WERI-Rb-1 (cell line): ENCODE data around the gene LCE7A.

Experiments
- DNase-seq: peaks from one replicate; pipeline ENCODE4 v3.0.0-alpha.2; 2020
- H3K27ac ChIP-seq: fragments of 250-450 bp; sonication (Bioruptor Pico); 2 replicates; pipeline ENCODE4 v1.5.1; 2020; ENCODE audit warnings: mild to moderate bottlenecking, moderate library complexity
- H3K27me3 ChIP-seq: fragments of 250-450 bp; sonication (Bioruptor Pico); 2 replicates; pipeline ENCODE4 v1.5.1; 2021; ENCODE audit warnings: mild to moderate bottlenecking, low read depth, moderate library complexity; ENCODE audit not compliant: insufficient read depth, severe bottlenecking
- H3K36me3 ChIP-seq: fragments of 250-450 bp; sonication (Bioruptor Pico); 2 replicates; pipeline ENCODE4 v1.5.1; 2020; ENCODE audit warnings: mild to moderate bottlenecking, moderate library complexity
- H3K4me3 ChIP-seq: 2 replicates; pipeline ENCODE4 v1.5.1; 2011; ENCODE audit warnings: low read depth, mild to moderate bottlenecking, control low read depth, low read length
- H3K9me3 ChIP-seq: fragments of 250-450 bp; sonication (Bioruptor Pico); 2 replicates; pipeline ENCODE4 v1.5.1; 2021; ENCODE audit warnings: mild to moderate bottlenecking, moderate library complexity; ENCODE audit not compliant: severe bottlenecking
- CTCF ChIP-seq: IDR thresholded peaks from 2 replicates; pipeline ENCODE4 v1.5.1; 2011; ENCODE audit warnings: low read depth, mild to moderate bottlenecking, control low read depth, inconsistent platforms, low read length

The LCE7A gene, protein sequence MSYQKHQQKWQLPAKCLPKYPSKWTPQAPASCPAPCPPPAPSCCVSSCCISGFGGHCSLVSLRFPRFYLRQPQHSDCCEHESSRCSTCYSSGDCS

DNA sequence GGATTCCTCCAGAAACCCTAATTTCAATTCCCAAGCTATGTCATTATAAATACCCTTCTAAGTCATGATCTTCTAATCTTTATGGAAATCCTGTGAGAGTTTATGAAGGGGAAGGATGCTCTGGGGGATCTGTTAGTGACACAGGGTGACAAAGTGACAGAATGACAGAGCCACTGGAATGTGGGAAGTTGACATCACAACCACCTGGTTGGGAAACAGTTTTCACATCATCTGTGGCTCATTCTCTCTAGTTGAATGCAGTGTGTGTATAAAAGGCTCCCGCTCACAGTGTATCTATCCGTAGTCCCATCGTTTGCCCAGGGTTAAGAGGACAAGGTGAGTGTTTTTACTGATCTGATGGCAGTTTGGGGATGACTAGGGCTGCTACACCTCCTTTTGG, at the start of gene LCE7A:
Gene LCE7A (plus strand): TSS at position 301 of the 400 bp plus-strand sequence. CDS start 702 bp downstream, outside the sequence.
- DNase-seq: no peak
- Histone ChIP-seq H3K4me3 (no peak within 1 kb of the TSS), H3K27me3 (peaks cover 95% of the 10 kb centered on the region), H3K27ac (no peak within 1 kb of the TSS), H3K9me3 (no peaks in the 10 kb centered on the region), H3K36me3 (no peaks in the 10 kb centered on the region)
- no peak for TF ChIP-seq CTCF

DNA sequence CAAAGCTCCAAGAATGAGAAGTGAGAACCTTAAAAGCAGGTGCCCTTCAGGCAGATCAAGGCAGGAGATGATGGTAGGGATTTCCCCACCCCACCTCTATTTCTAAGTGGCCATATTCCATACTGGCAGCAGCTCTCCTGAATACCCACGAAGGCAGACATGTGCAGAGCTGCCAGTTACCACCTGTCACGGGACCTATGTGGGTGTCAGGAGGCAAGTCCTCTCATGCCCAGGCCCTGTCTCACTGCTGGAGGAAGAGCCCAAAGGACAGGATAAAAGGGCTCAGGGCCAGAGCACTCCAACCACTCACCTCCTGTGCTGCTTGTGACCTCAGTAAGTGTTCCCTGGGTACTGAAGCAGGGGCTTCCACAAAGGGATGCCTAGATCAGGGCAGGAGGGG, 48.7 kb upstream of the LCE7A start:
- DNase-seq: no peak
- Histone ChIP-seq H3K4me3 (no peak overlapping the region), H3K27me3 (peaks cover 81% of the 10 kb centered on the region), H3K27ac (no peak overlapping the region), H3K9me3 (peaks cover 6% of the 10 kb centered on the region), H3K36me3 (no peaks in the 10 kb centered on the region)
- TF ChIP-seq CTCF: no peak

- Histone ChIP-seq H3K4me3 (no peak within 1 kb of the TSS), H3K27me3 (peaks cover 79% of the 10 kb centered on the region), H3K9me3 (peaks cover 6% of the 10 kb centered on the region), H3K36me3 (no peaks in the 10 kb centered on the region), H3K27ac (no peak within 1 kb of the TSS)
- no peak for TF ChIP-seq CTCF
- no peak for DNase-seq
Measured at GRCh38 chr1:152811671-152812070, 48.1 kb upstream of the LCE7A start, which contains the start of gene LCE1B. LCE1B (plus strand) TSS chr1:152811971; CDS start chr1:152812447, 476 bp downstream.

DNA sequence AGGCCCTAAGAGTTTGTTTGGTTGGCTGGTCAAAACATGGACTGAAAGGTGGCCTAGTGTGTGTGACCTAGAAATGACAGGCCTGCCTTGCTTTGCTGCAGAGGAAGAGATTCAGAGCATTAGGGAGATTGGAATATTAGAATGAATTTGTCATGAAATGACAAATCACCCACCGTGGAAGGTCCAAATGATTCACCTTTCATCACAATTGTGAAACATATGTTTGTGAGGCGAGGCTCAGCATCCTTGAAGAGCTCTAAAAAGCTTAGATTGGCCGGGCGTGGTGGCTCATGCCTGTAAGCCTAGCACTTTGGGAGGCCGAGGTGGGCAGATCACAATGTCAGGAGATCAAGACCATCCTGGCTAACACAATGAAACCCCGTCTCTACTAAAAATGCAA, 42.5 kb upstream of the LCE7A start:
- Histone ChIP-seq H3K27me3 (peaks cover 75% of the 10 kb centered on the region), H3K36me3 (no peaks in the 10 kb centered on the region), H3K27ac (no peak overlapping the region), H3K4me3 (no peak overlapping the region), H3K9me3 (peaks cover 4% of the 10 kb centered on the region)
- no peak for DNase-seq
- no peak for TF ChIP-seq CTCF

DNA sequence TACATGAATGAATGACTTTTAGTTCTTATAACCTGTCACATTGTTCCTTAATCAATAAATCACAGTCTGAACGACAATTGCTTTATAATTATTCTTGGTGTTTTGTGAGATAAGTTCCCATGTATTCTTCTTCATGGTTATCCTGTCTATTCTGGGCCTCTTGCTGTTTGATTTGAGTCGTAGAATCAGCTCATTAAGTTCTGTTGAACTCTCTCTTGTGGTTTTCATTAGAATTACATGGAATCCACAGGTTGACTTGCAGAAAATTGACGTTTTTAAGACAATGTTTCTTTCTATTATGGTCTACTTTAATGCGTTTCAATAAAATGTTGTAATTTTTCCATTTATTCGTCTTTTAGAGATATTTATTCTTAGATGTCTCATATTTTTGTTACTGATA, 36.5 kb upstream of the LCE7A start:
- no peak for DNase-seq
- Histone ChIP-seq H3K27me3 (peaks cover 83% of the 10 kb centered on the region), H3K4me3 (no peak overlapping the region), H3K36me3 (no peaks in the 10 kb centered on the region), H3K27ac (no peak overlapping the region), H3K9me3 (no peaks in the 10 kb centered on the region)
- no peak for TF ChIP-seq CTCF

DNA sequence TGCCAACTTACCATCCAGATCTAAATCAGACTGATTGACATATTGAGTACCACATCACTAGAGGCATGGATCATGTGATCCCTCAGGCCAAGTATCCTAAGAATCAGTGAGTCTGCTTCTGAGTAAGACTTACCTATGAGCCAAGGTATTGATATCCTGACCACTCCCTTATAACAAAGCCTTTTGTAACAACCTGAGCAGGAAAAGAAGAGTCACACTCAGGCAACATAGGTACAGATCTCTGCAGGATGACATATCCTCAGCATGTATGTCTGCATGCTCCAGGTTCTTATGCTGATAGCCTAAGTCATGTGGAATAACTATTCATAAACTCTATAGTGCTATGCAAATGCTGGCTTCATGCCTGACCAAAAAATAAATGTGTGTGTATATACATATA, 34.8 kb upstream of the LCE7A start:
- H3K27ac ChIP-seq: no peak overlapping the region
- H3K36me3 ChIP-seq: no peaks in the 10 kb centered on the region
- H3K9me3 ChIP-seq: no peaks in the 10 kb centered on the region
- no peak for TF ChIP-seq CTCF
- H3K4me3 ChIP-seq: no peak overlapping the region
- DNase-seq: no peak
- peaks cover 83% of the 10 kb centered on the region for H3K27me3 ChIP-seq
